Measurements from ENCODE around the gene HOXA6.

HOXA6 gene

GRCh38 chr7:27123477-27124053 is 24.0 kb downstream of the HOXA6 start:
- DNase-seq (ENCODE audit: low read depth, low spot score): no peak

GRCh38 chr7:27123007-27123476 is 24.5 kb downstream of the HOXA6 start:
- no peak for DNase-seq (ENCODE audit: low read depth, low spot score)

GRCh38 chr7:27122077-27122910 is 25.3 kb downstream of the HOXA6 start:
- no peak for DNase-seq (ENCODE audit: low read depth, low spot score)

- no peak for DNase-seq (ENCODE audit: low read depth, low spot score)
Measured at GRCh38 chr7:27121684-27122076, 25.9 kb downstream of the HOXA6 start.

GRCh38 chr7:27119412-27119911 is 28.1 kb downstream of the HOXA6 start:
- no peak for DNase-seq (ENCODE audit: low read depth, low spot score)

GRCh38 chr7:27118580-27118979 is 29.0 kb downstream of the HOXA6 start:
- no peak for DNase-seq (ENCODE audit: low read depth, low spot score)

GRCh38 chr7:27117887-27118491 is 29.6 kb downstream of the HOXA6 start:
- no peak for DNase-seq (ENCODE audit: low read depth, low spot score)

- DNase-seq (ENCODE audit: low read depth, low spot score): no peak
Measured at GRCh38 chr7:27116962-27117886, 30.4 kb downstream of the HOXA6 start.

GRCh38 chr7:27116031-27116961 is 31.3 kb downstream of the HOXA6 start:
- no peak for DNase-seq (ENCODE audit: low read depth, low spot score)

- no peak for DNase-seq (ENCODE audit: low read depth, low spot score)
Measured at GRCh38 chr7:27115221-27116026, 32.1 kb downstream of the HOXA6 start.

GRCh38 chr7:27114881-27115220 is 32.7 kb downstream of the HOXA6 start:
- no peak for DNase-seq (ENCODE audit: low read depth, low spot score)

GRCh38 chr7:27113991-27114769 is 33.4 kb downstream of the HOXA6 start:
- DNase-seq (ENCODE audit: low read depth, low spot score): no peak

- no peak for DNase-seq (ENCODE audit: low read depth, low spot score)
Measured at GRCh38 chr7:27112955-27113949, 34.3 kb downstream of the HOXA6 start.

GRCh38 chr7:27112361-27112760 is 35.2 kb downstream of the HOXA6 start:
- no peak for DNase-seq (ENCODE audit: low read depth, low spot score)

GRCh38 chr7:27111751-27112277 is 35.8 kb downstream of the HOXA6 start:
- no peak for DNase-seq (ENCODE audit: low read depth, low spot score)

GRCh38 chr7:27111042-27111750 is 36.4 kb downstream of the HOXA6 start:
- no peak for DNase-seq (ENCODE audit: low read depth, low spot score)
